ENCODE measurements around the gene DPP8.

The DPP8 gene

DNA sequence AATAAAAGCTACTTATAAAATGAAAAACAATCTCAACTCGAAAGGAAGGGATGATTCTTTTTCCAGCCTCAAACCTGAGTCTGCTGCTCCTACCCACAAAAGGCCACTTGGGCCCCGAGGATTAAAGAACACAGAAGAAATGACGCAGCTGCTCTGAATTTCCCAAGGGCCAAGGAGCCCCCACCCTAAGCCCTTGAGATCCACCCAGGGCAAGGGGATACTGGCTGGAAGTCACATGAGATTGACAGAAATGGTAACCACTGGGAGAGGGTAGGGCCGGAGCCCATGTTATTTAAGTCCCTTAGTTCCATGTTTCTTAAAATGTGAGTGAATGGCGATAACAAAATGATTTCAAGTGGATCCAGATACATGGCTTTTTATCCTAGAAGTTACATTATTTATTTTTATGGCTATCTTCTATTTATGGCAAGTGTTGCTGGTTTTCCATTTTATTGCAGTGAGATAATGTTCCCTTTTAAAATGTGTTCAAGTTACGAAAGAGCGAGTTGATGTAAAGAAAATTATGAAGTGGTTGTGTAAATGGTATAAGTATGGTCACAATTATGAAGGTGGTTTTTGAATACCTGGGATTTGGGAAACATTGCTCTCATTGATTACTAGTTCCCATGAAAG lies 111.6 kb downstream of the DPP8 start:
- TF ChIP-seq, protein P1, sequence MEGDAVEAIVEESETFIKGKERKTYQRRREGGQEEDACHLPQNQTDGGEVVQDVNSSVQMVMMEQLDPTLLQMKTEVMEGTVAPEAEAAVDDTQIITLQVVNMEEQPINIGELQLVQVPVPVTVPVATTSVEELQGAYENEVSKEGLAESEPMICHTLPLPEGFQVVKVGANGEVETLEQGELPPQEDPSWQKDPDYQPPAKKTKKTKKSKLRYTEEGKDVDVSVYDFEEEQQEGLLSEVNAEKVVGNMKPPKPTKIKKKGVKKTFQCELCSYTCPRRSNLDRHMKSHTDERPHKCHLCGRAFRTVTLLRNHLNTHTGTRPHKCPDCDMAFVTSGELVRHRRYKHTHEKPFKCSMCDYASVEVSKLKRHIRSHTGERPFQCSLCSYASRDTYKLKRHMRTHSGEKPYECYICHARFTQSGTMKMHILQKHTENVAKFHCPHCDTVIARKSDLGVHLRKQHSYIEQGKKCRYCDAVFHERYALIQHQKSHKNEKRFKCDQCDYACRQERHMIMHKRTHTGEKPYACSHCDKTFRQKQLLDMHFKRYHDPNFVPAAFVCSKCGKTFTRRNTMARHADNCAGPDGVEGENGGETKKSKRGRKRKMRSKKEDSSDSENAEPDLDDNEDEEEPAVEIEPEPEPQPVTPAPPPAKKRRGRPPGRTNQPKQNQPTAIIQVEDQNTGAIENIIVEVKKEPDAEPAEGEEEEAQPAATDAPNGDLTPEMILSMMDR (IDR thresholded peaks at IDR 0.05; ENCODE audit: insufficient read depth, low read depth, low read length, missing control alignments) = no peak
- H3K4me3 ChIP-seq (ENCODE audit: low read length) = no peak overlapping the region
- no peak for DNase-seq (ENCODE audit: low read depth)

DNA sequence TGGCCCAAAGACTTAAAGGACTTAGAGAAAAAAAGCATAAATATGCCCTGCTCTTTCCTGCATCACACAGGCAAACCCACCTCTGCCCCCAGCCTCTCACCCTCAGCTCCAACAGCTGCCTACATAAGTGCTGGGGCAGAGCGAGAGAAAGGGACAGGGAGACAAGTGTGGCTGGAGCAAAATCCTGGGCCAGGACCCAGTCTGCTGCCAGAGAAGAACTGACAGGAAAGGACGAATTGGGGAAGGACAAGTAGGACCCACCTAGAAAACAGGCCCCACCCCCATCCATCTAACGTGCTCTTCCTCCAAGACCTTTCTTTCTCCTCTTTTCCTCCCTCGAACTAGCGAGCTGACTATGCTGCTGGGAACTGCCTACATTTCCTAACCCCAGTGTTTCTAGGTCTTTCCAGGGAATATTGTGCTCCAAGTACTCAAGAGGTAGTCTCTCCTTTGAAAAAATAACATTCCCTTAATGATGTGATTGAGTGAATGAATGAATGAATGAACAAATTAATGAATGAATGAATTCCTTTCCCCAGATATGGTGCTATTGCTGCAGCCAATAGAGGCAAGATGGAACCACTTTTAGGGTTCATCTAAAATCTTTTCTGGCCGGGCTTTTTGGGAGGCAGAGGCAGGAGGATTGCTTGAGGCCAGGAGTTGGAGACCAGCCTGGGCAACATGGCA lies 113.2 kb downstream of the DPP8 start:
- no peak for DNase-seq (ENCODE audit: low read depth)
- TF ChIP-seq, protein P1 (IDR thresholded peaks at IDR 0.05; ENCODE audit: insufficient read depth, low read depth, low read length, missing control alignments) = no peak
- no peak overlapping the region for H3K4me3 ChIP-seq (ENCODE audit: low read length)

DNA sequence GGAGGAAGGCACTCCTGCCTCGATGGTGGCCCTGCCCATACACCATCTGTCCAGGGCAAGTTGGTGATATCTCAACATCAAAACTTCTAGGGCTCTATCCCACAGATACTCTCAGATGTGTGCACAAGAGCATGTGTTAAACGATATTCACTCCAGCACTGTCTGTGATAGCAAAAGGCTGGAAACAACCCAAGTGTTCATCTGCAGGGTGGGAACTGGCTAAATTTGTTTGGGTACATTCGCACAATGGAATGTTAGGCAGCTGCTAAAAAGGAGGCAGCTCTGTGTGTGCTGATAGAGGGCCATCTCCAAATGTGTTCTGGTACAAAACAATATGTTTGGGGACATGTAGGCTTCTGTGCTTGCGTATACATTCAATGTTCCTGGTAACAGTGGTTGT lies 114.5 kb downstream of the DPP8 start:
- DNase-seq (ENCODE audit: low read depth) = no peak
- no peak overlapping the region for H3K4me3 ChIP-seq (ENCODE audit: low read length)
- TF ChIP-seq, protein P1 (IDR thresholded peaks at IDR 0.05; ENCODE audit: insufficient read depth, low read depth, low read length, missing control alignments) = no peak

DNA sequence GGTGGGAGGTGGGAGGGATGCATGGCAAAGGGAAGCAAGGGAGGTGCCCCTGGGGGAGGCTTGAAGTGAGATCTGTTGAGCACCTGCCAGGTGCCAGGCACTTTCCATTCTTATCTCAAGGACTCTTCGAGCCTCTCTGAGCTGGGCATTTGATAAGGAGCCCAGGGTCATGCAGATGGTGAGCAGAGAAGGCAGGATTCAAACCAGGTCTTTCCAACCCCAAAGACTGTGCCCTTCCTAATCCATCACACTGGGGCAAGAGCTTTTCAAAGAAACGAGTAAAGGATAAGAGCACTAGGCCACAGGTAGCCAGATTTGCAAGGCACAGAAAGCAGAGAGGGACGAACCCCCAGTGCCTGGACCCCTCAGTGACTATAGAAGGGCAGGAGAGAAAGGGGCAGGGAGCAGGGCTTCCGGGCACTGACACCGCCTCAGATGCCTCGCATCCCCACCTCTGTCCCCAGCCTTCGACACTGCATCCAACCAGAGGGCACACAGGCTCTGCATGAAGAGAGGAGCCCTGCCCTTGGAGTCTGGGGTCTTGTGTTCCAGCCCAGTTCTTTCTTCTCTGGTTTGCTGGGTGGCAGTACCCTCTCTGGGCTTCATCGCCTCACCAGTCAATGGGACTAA lies 115.8 kb downstream of the DPP8 start:
- no peak for DNase-seq (ENCODE audit: low read depth)
- TF ChIP-seq, protein P1 (IDR thresholded peaks at IDR 0.05; ENCODE audit: insufficient read depth, low read depth, low read length, missing control alignments) = no peak
- no peak overlapping the region for H3K4me3 ChIP-seq (ENCODE audit: low read length)

DNA sequence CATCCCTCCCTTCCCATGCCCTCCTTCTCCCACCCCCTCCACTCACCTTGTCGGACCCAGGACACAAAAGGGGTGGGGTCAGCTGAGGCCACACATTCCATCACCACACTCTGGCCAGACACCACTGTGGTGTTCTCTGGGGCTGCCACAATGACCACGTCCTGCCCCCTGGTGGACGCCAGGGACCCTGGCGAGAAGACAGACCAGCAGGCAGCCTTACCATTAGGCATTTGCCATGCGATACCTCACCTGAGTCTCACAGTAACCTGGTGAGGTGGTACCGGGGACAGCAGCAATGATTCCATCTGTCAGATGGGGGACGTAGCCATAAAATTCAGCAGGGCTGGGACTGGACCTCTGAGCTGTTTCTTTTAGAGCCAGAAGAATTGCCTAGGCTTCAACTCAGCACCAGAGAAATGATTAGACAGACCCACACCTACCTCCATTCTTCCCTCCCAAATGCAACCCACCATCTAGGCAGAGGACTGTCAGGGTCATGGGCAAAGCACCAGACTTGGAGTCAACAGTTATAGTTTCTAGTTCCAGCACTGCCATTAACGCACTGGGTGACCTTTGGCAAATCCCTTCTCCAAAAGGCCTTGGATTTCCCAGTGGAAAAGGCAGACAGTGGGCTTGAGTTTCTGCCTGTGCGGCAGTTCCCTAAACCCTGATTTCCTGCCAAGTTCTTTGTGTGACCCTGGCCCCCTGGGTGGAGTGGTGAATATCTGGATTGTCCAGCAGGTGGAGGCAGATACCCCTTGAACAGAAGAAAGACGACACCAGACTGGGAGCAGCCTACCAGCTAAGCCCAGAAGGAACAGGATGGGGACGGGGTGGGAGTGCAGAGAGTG lies 116.5 kb downstream of the DPP8 start:
- TF ChIP-seq, protein P1 (IDR thresholded peaks at IDR 0.05; ENCODE audit: insufficient read depth, low read depth, low read length, missing control alignments) = peak; percentile 80
- no peak overlapping the region for H3K4me3 ChIP-seq (ENCODE audit: low read length)
- peak; percentile 63 for DNase-seq (ENCODE audit: low read depth)

DNA sequence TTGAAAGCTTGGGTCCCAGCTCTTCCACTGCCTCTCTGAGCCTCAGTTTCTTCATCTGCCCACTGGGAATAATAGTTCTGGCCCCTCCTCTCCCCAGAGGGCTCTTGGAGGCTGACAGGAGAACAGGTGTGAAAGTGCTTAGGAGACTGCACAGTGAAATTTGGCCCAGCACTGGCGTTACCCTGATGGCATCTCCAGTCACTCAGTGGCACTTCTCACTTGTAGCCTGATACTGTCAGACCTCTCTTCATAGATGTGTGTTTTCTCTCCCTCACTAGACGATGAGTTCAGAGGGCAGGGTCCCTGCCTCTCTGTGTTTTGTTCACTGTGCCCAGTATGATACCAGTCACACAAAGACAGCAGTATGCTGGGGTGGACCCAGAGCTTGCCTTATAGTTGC lies 117.5 kb downstream of the DPP8 start:
- H3K4me3 ChIP-seq (ENCODE audit: low read length) = no peak overlapping the region
- no peak for DNase-seq (ENCODE audit: low read depth)
- TF ChIP-seq, protein P1 (IDR thresholded peaks at IDR 0.05; ENCODE audit: insufficient read depth, low read depth, low read length, missing control alignments) = no peak

All from epithelial cell of esophagus (primary cell).